ENCODE data around the gene ALOX5AP. TPM values are rescaled to one million over a fixed set of nuclear protein-coding genes. Genes with fewer than 3 reads are reported as not detected.

ALOX5AP gene
- total RNA-seq, 4 donors from 2014 or later, result 4.7 to 21.5 (median 12.7) TPM

DNA sequence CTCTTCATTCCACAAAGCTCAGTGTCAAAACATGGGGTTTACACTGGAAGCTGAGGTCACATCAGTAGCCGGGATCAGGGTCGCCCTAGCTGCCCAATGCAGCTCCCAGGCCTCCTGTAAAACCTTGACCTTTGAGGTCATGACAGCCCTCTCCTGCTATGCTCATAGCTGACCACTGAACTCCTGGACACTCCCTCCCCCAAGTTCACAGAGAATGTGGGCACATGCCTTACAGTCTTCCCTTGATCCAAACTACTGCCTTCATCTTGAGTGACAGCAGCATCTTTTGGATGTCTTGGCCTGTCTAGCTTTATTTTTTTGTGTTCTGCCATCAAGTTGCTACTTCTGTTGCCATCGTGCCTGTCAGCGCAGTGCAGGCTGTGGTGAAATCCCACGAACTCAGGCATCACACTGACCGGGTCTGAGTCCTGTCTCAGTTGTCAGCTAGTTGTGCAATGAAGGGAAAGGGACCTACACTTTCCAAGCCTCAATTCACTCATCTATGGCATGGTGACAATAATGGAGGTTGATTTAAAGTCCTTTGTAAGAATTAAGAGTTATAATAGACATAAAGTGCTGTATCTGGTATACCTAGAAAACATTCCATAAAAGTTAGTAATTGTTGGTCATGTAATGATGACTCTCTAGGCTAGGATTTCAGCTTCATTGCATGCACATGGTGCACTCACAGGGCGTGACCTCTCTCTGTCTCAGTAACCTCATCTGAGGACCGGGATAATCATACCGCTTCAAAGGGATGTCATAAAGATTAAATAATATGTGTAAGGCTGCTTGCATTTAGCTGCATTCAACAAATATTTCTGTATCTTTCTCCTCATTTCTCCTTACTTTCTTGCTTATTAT lies 16.4 kb upstream of the ALOX5AP start:
- Histone ChIP-seq H3K4me1 (no peaks in the 10 kb centered on the region), H3K27me3 (no peaks in the 10 kb centered on the region), H3K4me3 (no peak overlapping the region), H3K9me3 (no peaks in the 10 kb centered on the region), H3K27ac (no peak overlapping the region), H3K36me3 (no peaks in the 10 kb centered on the region)
- DNase-seq, result no peak
- intact Hi-C loops (cut with DNase I), result no loop called here
- 80 to 81% methylated on average over 8 to 9 of the region's 9 CpGs for WGBS, 2 donors
- TF ChIP-seq POLR2A (IDR thresholded peaks at IDR 0.05), result no peak
- TF ChIP-seq, protein P1, sequence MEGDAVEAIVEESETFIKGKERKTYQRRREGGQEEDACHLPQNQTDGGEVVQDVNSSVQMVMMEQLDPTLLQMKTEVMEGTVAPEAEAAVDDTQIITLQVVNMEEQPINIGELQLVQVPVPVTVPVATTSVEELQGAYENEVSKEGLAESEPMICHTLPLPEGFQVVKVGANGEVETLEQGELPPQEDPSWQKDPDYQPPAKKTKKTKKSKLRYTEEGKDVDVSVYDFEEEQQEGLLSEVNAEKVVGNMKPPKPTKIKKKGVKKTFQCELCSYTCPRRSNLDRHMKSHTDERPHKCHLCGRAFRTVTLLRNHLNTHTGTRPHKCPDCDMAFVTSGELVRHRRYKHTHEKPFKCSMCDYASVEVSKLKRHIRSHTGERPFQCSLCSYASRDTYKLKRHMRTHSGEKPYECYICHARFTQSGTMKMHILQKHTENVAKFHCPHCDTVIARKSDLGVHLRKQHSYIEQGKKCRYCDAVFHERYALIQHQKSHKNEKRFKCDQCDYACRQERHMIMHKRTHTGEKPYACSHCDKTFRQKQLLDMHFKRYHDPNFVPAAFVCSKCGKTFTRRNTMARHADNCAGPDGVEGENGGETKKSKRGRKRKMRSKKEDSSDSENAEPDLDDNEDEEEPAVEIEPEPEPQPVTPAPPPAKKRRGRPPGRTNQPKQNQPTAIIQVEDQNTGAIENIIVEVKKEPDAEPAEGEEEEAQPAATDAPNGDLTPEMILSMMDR (IDR thresholded peaks at IDR 0.05), result no peak

DNA sequence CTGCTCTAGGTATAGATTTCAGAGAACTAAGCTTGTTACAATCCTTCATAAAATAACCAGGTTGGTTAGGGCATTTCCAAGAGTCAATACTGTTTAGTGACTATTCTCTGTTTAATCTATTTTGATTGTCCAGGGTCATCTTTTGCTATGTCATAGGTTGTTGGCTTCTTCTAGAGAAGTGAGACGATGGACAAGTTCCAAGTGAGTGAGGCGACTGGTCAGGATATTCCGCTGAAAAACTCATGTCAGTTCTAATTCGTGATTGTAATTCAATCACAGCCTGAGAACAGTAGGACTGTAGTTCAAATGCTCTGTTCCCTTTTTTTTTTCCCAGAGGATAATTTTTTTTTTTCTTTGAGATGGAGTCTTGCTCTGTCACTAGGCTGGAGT lies 15.8 kb upstream of the ALOX5AP start:
- H3K27me3 ChIP-seq, result no peaks in the 10 kb centered on the region
- no peaks in the 10 kb centered on the region for H3K9me3 ChIP-seq
- no peaks in the 10 kb centered on the region for H3K36me3 ChIP-seq
- intact Hi-C loops (cut with DNase I), result no loop called here
- TF ChIP-seq, protein P1 (IDR thresholded peaks at IDR 0.05), result no peak
- TF ChIP-seq POLR2A (IDR thresholded peaks at IDR 0.05), result no peak
- no peaks in the 10 kb centered on the region for H3K4me1 ChIP-seq
- WGBS, 2 donors, result 74 to 88% methylated on average over 4 of the region's 4 CpGs
- no peak overlapping the region for H3K4me3 ChIP-seq
- no peak overlapping the region for H3K27ac ChIP-seq
- no peak for DNase-seq

DNA sequence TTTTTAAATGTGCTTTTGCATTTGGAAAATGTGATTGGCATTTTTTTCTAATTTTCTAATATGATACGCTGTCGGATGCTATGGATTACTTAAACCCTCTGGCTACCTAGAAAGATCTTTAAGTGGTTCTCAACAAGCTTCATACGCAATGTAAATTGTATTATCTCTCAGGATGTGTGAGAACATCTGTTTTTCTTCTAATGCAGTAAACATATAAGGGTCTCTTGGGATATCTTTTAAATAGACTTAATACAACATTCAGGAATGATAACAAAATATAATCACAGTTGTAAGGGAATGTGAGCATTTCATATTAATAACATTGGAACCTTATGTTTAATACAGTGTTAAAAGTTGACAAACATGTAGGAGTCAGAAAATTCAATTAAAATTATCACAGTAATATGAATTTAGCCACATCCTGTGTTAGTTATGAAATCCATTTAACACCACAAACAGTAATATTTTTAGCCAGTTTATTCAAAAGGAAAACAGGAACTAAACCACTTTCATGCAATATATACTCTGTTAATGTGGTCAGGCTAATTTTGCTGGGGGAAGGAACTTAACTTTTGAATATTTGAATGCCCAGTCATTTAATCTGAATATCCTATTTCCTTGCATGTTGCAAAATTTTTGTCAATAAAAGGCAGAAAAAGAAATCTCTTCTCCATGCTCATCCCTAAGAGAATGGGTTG lies 15.0 kb upstream of the ALOX5AP start:
- H3K4me3 ChIP-seq, result no peak overlapping the region
- no peaks in the 10 kb centered on the region for H3K4me1 ChIP-seq
- intact Hi-C loops (cut with DNase I), result no loop called here
- 72 to 79% methylated on average over 3 of the region's 3 CpGs for WGBS, 2 donors
- no peaks in the 10 kb centered on the region for H3K9me3 ChIP-seq
- no peaks in the 10 kb centered on the region for H3K36me3 ChIP-seq
- H3K27me3 ChIP-seq, result no peaks in the 10 kb centered on the region
- no peak overlapping the region for H3K27ac ChIP-seq
- no peak for DNase-seq
- no peak for TF ChIP-seq POLR2A (IDR thresholded peaks at IDR 0.05)
- TF ChIP-seq, protein P1 (IDR thresholded peaks at IDR 0.05), result no peak

DNA sequence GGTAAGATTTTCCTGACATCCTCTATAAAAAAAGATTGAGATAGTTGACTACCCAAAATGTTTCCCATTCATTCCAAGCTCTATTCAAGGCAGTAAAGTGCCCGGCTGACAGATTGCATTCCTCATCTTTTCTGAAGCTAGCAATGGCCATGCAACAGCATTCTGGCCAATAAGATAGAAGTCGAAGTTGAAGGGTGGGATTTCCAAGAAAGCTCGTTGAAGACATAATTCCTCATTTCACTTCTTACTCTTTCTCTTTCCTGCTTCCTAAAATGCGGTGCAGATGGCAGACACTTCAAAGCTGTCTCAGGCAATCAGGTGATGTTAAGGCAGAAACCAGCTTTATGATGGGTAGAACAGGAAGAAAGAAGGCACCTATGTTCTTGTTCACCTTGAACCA lies 13.4 kb upstream of the ALOX5AP start:
- Histone ChIP-seq H3K4me3 (no peak overlapping the region), H3K27ac (no peak overlapping the region), H3K4me1 (no peaks in the 10 kb centered on the region), H3K27me3 (no peaks in the 10 kb centered on the region), H3K36me3 (no peaks in the 10 kb centered on the region), H3K9me3 (no peaks in the 10 kb centered on the region)
- TF ChIP-seq, protein P1 (IDR thresholded peaks at IDR 0.05), result no peak
- intact Hi-C loops (cut with DNase I), result no loop called here
- no peak for DNase-seq
- 83 to 92% methylated on average over 4 of the region's 4 CpGs for WGBS, 2 donors

DNA sequence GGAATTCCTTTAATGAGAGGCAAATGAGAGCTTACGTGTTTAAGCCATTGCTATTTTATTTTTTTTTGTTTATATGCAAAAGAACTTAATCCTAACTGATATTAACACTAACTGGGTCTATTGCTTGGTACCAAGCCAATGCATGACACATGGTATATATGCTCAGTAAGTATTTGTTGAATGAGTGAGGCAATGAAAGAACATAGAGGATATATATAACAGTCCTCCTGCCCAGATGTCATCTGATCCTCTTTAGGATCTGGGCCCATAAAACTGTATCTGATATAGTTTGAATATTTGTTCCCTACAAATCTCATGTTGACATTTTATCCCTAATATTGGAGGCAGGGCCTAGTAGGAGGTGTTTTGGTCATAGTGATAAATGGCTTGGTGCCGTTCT lies 13.0 kb upstream of the ALOX5AP start:
- intact Hi-C loops (cut with DNase I), result no loop called here
- Histone ChIP-seq H3K9me3 (no peaks in the 10 kb centered on the region), H3K36me3 (no peaks in the 10 kb centered on the region), H3K4me1 (no peaks in the 10 kb centered on the region), H3K27ac (no peak overlapping the region), H3K4me3 (no peak overlapping the region), H3K27me3 (no peaks in the 10 kb centered on the region)
- TF ChIP-seq, protein P1 (IDR thresholded peaks at IDR 0.05), result no peak
- TF ChIP-seq POLR2A (IDR thresholded peaks at IDR 0.05), result no peak
- DNase-seq, result no peak
- WGBS, 2 donors, result 84 to 97% methylated on average over 2 of the region's 2 CpGs
